Measurements from ENCODE around the gene MYH7. TPM values are rescaled to one million over a fixed set of nuclear protein-coding genes. Genes with fewer than 3 reads are reported as not detected.

MYH7 gene
- total RNA-seq, 1 experiment from 2014 or later, result not detected

DNA sequence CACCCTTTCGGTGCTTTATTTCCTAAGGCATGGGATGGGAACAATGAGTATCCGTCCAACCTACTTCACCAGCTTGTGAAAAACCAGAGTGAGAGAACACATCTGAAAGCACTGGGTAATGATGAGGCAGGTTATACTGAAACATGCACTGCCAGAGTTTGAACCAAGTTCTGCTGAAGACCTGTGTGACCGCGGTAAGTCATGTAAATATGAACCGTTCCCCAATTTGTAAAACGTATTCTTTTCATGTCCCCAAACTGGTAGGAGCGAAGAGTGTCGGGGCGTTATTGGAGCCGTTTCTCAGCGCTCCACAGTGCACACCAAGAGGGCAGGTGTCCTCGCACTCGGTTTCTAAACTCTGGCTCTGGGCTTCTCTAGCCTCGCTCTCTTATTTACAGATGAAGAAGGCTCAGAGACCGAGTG is 33.3 kb upstream of the MYH7 start:
- DNase-seq (ENCODE audit: low spot score), result no peak
- Histone ChIP-seq H3K4me1 (ENCODE audit: insufficient read depth, low read length, poor library complexity, severe bottlenecking) (peaks cover 5% of the 10 kb centered on the region), H3K36me3 (ENCODE audit: insufficient read depth, low read length, poor library complexity, severe bottlenecking) (peaks cover 28% of the 10 kb centered on the region), H3K4me3 (ENCODE audit: low read depth, low read length, poor library complexity, severe bottlenecking) (peak overlapping the region; percentile 79), H3K9me3 (ENCODE audit: low read depth, low read length, poor library complexity, severe bottlenecking) (no peaks in the 10 kb centered on the region), H3K27me3 (replicated peaks; ENCODE audit: insufficient read depth, low read depth, low read length, poor library complexity) (no peaks in the 10 kb centered on the region), H3K27ac (ENCODE audit: low read depth, low read length, poor library complexity, severe bottlenecking) (peak overlapping the region; percentile 80)
- BruUV-seq (replicated peaks), result no TSS peak
- no peak for TF ChIP-seq EZH2 (IDR thresholded peaks at IDR 0.05; ENCODE audit: borderline replicate concordance, low read depth, low read length, poor library complexity, severe bottlenecking)
- TF ChIP-seq, protein P1, sequence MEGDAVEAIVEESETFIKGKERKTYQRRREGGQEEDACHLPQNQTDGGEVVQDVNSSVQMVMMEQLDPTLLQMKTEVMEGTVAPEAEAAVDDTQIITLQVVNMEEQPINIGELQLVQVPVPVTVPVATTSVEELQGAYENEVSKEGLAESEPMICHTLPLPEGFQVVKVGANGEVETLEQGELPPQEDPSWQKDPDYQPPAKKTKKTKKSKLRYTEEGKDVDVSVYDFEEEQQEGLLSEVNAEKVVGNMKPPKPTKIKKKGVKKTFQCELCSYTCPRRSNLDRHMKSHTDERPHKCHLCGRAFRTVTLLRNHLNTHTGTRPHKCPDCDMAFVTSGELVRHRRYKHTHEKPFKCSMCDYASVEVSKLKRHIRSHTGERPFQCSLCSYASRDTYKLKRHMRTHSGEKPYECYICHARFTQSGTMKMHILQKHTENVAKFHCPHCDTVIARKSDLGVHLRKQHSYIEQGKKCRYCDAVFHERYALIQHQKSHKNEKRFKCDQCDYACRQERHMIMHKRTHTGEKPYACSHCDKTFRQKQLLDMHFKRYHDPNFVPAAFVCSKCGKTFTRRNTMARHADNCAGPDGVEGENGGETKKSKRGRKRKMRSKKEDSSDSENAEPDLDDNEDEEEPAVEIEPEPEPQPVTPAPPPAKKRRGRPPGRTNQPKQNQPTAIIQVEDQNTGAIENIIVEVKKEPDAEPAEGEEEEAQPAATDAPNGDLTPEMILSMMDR (conservative IDR thresholded peaks at IDR 0.05; ENCODE audit: low read depth, low read length), result no peak
- POLR2A ChIA-PET (ENCODE audit: low non-redundant PET), result no interaction called here
- intact Hi-C loops (cut with micrococcal nuclease; ENCODE audit: unreplicated experiment), result loop anchor here (5.0 to 10.0 kb wide), 2 partner anchors 146 to 204 kb away; partner anchors contain the start of gene PABPN1
- CTCF ChIA-PET, result no interaction called here

DNA sequence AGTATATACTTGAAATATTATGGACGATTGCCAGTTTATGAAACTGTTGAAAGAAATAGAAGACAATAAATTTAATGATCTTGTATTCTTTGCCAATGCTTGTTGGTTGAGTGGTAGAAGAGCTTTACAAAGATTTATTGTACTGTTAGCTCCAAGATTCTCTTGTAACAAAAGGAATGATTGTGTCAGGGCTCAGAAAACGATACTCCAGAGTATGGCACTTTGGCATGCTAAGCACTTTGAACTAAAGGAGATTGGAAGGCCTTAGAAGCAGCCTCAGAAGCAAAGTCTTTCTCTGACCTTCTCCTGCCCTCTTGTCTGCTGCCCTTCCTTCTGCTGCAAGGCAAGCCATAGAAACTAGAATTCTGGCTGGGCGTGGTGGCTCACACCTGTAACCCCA is 29.8 kb upstream of the MYH7 start:
- intact Hi-C loops (cut with micrococcal nuclease; ENCODE audit: unreplicated experiment), result loop anchor here (5.0 to 10.0 kb wide), 2 partner anchors 143 to 200 kb away; partner anchors contain the start of gene PABPN1
- no peaks in the 10 kb centered on the region for H3K9me3 ChIP-seq (ENCODE audit: low read depth, low read length, poor library complexity, severe bottlenecking)
- ChIA-PET POLR2A (ENCODE audit: low non-redundant PET) (no interaction called here), CTCF (interaction anchor here (0.6 kb wide), 1 partner anchor 85 kb away, joined by 6 read pairs; no protein-coding TSS in a partner anchor)
- TF ChIP-seq, protein P1 (conservative IDR thresholded peaks at IDR 0.05; ENCODE audit: low read depth, low read length), result no peak
- TF ChIP-seq EZH2 (IDR thresholded peaks at IDR 0.05; ENCODE audit: borderline replicate concordance, low read depth, low read length, poor library complexity, severe bottlenecking), result no peak
- no peak overlapping the region for H3K27ac ChIP-seq (ENCODE audit: low read depth, low read length, poor library complexity, severe bottlenecking)
- no peak for DNase-seq (ENCODE audit: low spot score)
- no peaks in the 10 kb centered on the region for H3K27me3 ChIP-seq (replicated peaks; ENCODE audit: insufficient read depth, low read depth, low read length, poor library complexity)
- no peaks in the 10 kb centered on the region for H3K36me3 ChIP-seq (ENCODE audit: insufficient read depth, low read length, poor library complexity, severe bottlenecking)
- H3K4me3 ChIP-seq (ENCODE audit: low read depth, low read length, poor library complexity, severe bottlenecking), result no peak overlapping the region
- peaks cover 2% of the 10 kb centered on the region for H3K4me1 ChIP-seq (ENCODE audit: insufficient read depth, low read length, poor library complexity, severe bottlenecking)
- BruUV-seq (replicated peaks), result no TSS peak

DNA sequence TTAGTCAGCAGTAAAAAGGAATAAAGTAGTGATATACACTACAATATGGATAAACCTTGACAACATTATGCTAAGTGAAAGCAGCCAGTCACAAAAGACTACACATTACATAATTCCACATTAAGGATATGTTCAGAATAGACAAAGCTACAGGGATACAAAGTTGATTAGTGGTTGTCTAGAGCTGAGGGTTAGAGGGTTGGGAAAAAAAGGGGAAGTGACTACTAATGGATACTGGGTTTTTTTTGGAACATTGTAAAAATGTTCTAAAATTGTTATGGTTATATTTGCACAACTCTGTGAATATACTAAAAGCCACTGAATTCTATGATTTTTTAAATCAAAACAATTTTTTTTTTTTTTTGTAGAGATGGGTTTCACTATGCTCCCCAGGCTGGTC is 29.2 kb upstream of the MYH7 start:
- TF ChIP-seq, protein P1 (conservative IDR thresholded peaks at IDR 0.05; ENCODE audit: low read depth, low read length), result no peak
- TF ChIP-seq EZH2 (IDR thresholded peaks at IDR 0.05; ENCODE audit: borderline replicate concordance, low read depth, low read length, poor library complexity, severe bottlenecking), result no peak
- H3K27ac ChIP-seq (ENCODE audit: low read depth, low read length, poor library complexity, severe bottlenecking), result no peak overlapping the region
- H3K27me3 ChIP-seq (replicated peaks; ENCODE audit: insufficient read depth, low read depth, low read length, poor library complexity), result no peaks in the 10 kb centered on the region
- POLR2A ChIA-PET (ENCODE audit: low non-redundant PET), result no interaction called here
- BruUV-seq (replicated peaks), result no TSS peak
- intact Hi-C loops (cut with micrococcal nuclease; ENCODE audit: unreplicated experiment), result loop anchor here (5.0 to 10.0 kb wide), 2 partner anchors 142 to 200 kb away; partner anchors contain the start of gene PABPN1
- H3K4me1 ChIP-seq (ENCODE audit: insufficient read depth, low read length, poor library complexity, severe bottlenecking), result no peaks in the 10 kb centered on the region
- no peak overlapping the region for H3K4me3 ChIP-seq (ENCODE audit: low read depth, low read length, poor library complexity, severe bottlenecking)
- no peaks in the 10 kb centered on the region for H3K36me3 ChIP-seq (ENCODE audit: insufficient read depth, low read length, poor library complexity, severe bottlenecking)
- CTCF ChIA-PET, result no interaction called here
- no peak for DNase-seq (ENCODE audit: low spot score)
- H3K9me3 ChIP-seq (ENCODE audit: low read depth, low read length, poor library complexity, severe bottlenecking), result no peaks in the 10 kb centered on the region
